GM21447 (cell line): ENCODE measurements around the gene EXOC2.
A peak's percentile ranks its signal among the peaks of the same experiment; 100 is the strongest.

Experiments used
- ATAC-seq: cut with Tn5 transposase; IDR thresholded peaks from one replicate; pipeline ENCODE4 v1.9.1; 2021; ENCODE audit not compliant: unreplicated experiment

Gene EXOC2

GRCh38 chr6:503610-504362 is 189.2 kb downstream of the EXOC2 start:
- no peak for ATAC-seq

- ATAC-seq: no peak
These were observed 190.2 kb downstream of the EXOC2 start for GRCh38 chr6:502761-503160.

- ATAC-seq: no peak
These were observed 190.9 kb downstream of the EXOC2 start for GRCh38 chr6:501891-502601.

GRCh38 chr6:499617-500016 is 193.3 kb downstream of the EXOC2 start:
- peak; percentile 45 for ATAC-seq

DNA sequence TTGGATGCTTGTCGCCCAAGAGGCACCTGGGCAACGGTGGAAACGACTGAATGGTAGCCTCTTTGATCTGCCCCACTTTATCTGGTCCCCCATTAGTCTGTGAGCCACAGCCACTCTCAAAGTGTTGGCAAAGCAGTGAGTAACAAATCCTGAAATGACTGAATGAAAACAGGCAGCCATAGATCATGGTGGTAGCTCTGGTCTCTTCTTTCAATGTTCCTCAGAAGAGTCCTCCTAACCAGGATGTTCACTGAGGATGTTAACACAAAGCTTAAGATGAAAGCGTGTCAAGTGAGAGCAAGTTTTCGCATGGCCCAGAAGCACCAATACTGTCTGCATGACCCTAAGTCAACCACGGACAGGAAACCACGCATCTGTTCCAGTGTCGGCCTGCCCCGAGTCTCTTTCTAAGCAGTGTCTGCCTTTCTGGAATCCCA is 194.1 kb downstream of the EXOC2 start:
- peak; percentile 74 for ATAC-seq

- ATAC-seq: no peak
These were observed 195.7 kb downstream of the EXOC2 start for GRCh38 chr6:497258-497657.

- ATAC-seq: no peak
These were observed 196.3 kb downstream of the EXOC2 start for GRCh38 chr6:496649-497048.

- ATAC-seq: no peak
These were observed 198.5 kb downstream of the EXOC2 start for GRCh38 chr6:494394-494793.

DNA sequence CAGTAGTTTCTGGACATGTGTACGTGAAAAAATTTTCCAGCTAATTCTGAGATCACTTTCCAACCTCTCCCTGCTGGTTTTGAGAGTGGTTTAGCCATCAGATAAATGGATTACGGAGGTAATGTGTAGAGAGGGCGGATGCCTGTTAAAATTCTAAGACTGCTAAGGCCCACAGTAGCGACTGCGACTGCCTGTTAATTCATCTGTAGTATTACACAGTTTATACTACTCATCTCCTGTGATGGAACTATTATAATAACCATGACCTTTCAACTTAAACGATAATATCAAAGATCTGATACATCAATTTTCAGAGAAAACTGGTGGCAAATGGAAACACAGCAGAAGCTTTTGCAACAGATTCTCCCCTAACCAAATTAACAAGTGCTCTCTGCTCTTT is 199.1 kb downstream of the EXOC2 start:
- ATAC-seq: no peak

- ATAC-seq: no peak
These were observed 200.0 kb downstream of the EXOC2 start for GRCh38 chr6:492816-493414.

DNA sequence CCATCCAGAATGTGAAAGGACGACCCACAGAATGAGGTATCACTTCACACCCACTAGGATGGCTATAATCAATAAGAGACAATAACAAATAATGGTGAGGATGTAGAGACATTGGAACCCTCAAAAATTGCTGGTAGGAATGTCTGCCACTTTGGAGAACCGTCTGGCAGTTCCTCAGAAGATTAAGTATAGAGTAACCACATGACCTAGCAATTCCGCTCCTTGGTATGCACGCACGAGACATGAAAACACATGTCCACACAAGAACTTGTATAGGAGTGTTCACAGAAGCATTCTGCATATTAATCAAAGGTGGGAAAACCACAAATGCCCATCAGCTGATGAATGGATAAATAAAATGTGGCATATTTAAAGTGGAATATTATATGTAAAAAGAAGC is 200.8 kb downstream of the EXOC2 start:
- no peak for ATAC-seq

GRCh38 chr6:491233-491632 is 201.7 kb downstream of the EXOC2 start:
- no peak for ATAC-seq

GRCh38 chr6:490251-491037 is 202.5 kb downstream of the EXOC2 start:
- no peak for ATAC-seq

- no peak for ATAC-seq
These were observed 203.2 kb downstream of the EXOC2 start for GRCh38 chr6:489762-490161.

GRCh38 chr6:489001-489400 is 203.9 kb downstream of the EXOC2 start:
- no peak for ATAC-seq

GRCh38 chr6:487956-488355 is 205.0 kb downstream of the EXOC2 start:
- ATAC-seq: no peak

DNA sequence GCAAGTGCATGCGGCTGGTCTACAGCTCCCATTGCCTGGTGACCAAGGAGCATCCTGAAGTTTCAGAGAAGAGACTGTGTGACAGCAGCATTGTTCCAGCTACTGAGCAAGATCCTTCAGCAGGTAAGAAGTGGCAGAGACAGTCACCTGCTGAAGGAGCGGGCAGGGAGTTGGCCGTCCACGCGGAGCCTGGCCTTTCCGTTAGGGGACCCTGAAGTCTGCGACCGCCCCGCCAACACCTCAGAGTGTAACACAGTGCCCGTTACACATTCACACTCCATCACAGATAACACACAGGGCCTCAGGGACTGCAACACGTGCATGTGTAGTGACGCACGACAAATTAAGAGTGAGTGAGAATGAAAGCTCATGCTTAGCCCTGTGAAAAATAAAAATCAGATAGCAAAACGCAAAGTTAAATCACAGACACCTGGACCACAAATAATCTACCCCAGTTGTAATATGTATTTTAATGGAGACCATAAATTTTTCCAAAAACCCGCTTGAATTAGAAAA is 207.2 kb downstream of the EXOC2 start:
- no peak for ATAC-seq

- no peak for ATAC-seq
These were observed 208.2 kb downstream of the EXOC2 start for GRCh38 chr6:484746-485145.

DNA sequence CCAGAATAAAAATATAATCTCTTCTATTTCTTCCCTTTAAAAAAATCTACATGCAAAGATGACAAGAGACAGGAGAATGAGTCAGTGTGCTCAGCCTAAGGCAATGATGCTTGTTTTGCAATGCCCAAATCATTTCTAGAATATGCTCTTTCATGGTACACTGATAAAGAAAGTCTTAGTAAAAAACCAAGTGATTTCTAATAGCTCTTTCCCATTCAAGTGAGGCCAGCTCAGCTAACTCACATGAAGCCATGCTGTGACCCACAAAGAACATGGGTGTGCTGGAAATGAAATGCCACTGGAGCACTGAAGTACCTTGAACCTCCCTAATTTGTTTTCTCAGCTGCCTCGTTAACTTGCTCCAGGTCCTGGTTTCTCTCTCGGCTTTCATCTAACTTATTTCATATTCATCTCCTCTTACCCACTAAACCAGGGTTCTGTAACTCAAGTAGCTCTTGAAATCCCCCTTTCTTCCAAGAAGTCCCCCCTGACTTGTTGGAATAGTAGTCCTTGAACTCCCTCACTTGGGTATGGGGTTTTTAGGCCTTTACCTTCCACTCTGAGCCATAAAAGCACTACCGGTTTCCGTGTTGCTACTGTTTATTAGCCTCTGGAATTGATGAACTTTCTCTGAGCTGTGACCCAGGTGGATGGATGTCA is 208.7 kb downstream of the EXOC2 start:
- ATAC-seq: no peak

DNA sequence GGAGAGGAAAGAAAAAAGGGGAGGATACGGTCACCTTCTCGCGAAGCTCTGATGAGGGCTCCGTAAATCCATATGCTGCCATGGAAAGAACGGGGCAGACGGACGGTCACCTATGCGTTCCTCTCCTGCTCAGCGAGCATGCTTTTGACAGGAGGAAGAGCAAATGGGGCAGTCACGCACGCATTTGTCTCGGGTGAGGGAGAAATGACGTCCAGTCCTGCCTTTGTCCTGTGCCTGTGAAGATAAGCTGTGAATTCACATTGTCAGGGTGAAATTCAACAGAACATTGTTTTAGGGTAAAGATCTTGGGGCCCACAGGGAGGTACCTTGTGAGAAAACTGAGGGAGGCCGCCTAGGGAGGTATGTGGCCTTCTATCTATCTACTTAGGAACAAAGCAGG is 217.6 kb downstream of the EXOC2 start:
- no peak for ATAC-seq
